SK-N-SH treated with all-trans-retinoic acid at 6 μM for 48 hours (cell line): ENCODE results near the gene KRTAP4-7.
A peak's percentile ranks its signal among the peaks of the same experiment; 100 is the strongest.
"Not testable (repeated sequence)": the region's sequence is repeated elsewhere in the genome, so short reads cannot be mapped to it uniquely, and the experiment has no call there.

Experiments used
- ATAC-seq: fragments of 200-7000 bp; cut with Tn5 transposase; 3 replicates; pipeline ENCODE4 v1.9.1; 2020; ENCODE audit warnings: mild to moderate bottlenecking, moderate library complexity
- ARNTL ChIP-seq: fragments of 450-650 bp; formaldehyde crosslinking; IDR thresholded peaks from 2 replicates; pipeline ENCODE4 v1.5.0; 2020; ENCODE audit warnings: low read depth, mild to moderate bottlenecking, moderate library complexity, borderline replicate concordance
- BACH2 ChIP-seq: fragments of 250-450 bp; sonication (Bioruptor Pico); IDR thresholded peaks from 2 replicates; pipeline ENCODE4 v1.9.0; 2021; ENCODE audit warnings: mild to moderate bottlenecking, borderline replicate concordance
- ESRRG ChIP-seq: fragments of 250-450 bp; sonication (Bioruptor Pico); IDR thresholded peaks from 2 replicates; pipeline ENCODE4 v1.6.1; 2021; ENCODE audit warnings: mild to moderate bottlenecking
- ISL1 ChIP-seq: fragments of 250-450 bp; sonication (Bioruptor Pico); IDR thresholded peaks from 2 replicates; pipeline ENCODE4 v2.1.2; 2022; ENCODE audit warnings: mild to moderate bottlenecking, moderate library complexity
- PPARA ChIP-seq: fragments of 250-450 bp; sonication (Bioruptor Pico); IDR thresholded peaks from 2 replicates; pipeline ENCODE4 v1.5.0; 2020; ENCODE audit warnings: mild to moderate bottlenecking, borderline replicate concordance
- SNAI2 ChIP-seq: fragments of 250-450 bp; sonication (Bioruptor Pico); IDR thresholded peaks from 2 replicates; pipeline ENCODE4 v1.5.0; 2020; ENCODE audit warnings: mild to moderate bottlenecking, moderate library complexity
- TCF4 ChIP-seq: fragments of 250-450 bp; sonication (Bioruptor Pico); IDR thresholded peaks from 2 replicates; pipeline ENCODE4 v1.8.0; 2021; ENCODE audit warnings: mild to moderate bottlenecking, moderate library complexity, borderline replicate concordance
- TOX ChIP-seq: fragments of 250-450 bp; sonication (Bioruptor Pico); IDR thresholded peaks from 2 replicates; pipeline ENCODE4 v1.8.0; 2021; ENCODE audit warnings: mild to moderate bottlenecking, moderate library complexity, borderline replicate concordance
- ZC3H10 ChIP-seq: fragments of 250-450 bp; sonication (Bioruptor Pico); IDR thresholded peaks from 2 replicates; pipeline ENCODE4 v1.5.1; 2021; ENCODE audit warnings: mild to moderate bottlenecking, moderate library complexity
- ZFP3 ChIP-seq: fragments of 250-450 bp; sonication (Bioruptor Pico); IDR thresholded peaks from 2 replicates; pipeline ENCODE4 v1.5.0; 2020; ENCODE audit warnings: mild to moderate bottlenecking, moderate library complexity
- ZNF565 ChIP-seq: fragments of 450-650 bp; formaldehyde crosslinking; conservative IDR thresholded peaks from 2 replicates; pipeline ENCODE4 v1.5.0; 2020; ENCODE audit warnings: low read depth, mild to moderate bottlenecking, moderate library complexity
- ZNF8 ChIP-seq: fragments of 450-650 bp; formaldehyde crosslinking; IDR thresholded peaks from 2 replicates; pipeline ENCODE4 v1.5.0; 2020; ENCODE audit warnings: mild to moderate bottlenecking, moderate library complexity
- TF ChIP-seq, protein P1 (sequence below): fragments of 250-450 bp; sonication (Bioruptor Pico); IDR thresholded peaks from 2 replicates; pipeline ENCODE4 v1.5.0; 2020; ENCODE audit warnings: mild to moderate bottlenecking, moderate library complexity
- TF ChIP-seq, protein P2 (sequence below): fragments of 250-450 bp; sonication (Bioruptor Pico); IDR thresholded peaks from 2 replicates; pipeline ENCODE4 v1.5.1; 2021; ENCODE audit warnings: mild to moderate bottlenecking, moderate library complexity
- TF ChIP-seq, protein P3 (sequence below): fragments of 250-450 bp; sonication (Bioruptor Pico); IDR thresholded peaks from 2 replicates; pipeline ENCODE4 v1.8.0; 2020; ENCODE audit warnings: mild to moderate bottlenecking, moderate library complexity, borderline replicate concordance
- TF ChIP-seq, protein P4 (sequence below): fragments of 250-450 bp; sonication (Bioruptor Pico); IDR thresholded peaks from 2 replicates; pipeline ENCODE4 v1.5.1; 2020; ENCODE audit warnings: low read depth, mild to moderate bottlenecking, moderate library complexity
- TF ChIP-seq, protein P5 (sequence below): fragments of 250-450 bp; sonication (Bioruptor Pico); IDR thresholded peaks from 2 replicates; pipeline ENCODE4 v1.8.0; 2021; ENCODE audit warnings: low read depth, mild to moderate bottlenecking, moderate library complexity, borderline replicate concordance

Gene KRTAP4-7

DNA sequence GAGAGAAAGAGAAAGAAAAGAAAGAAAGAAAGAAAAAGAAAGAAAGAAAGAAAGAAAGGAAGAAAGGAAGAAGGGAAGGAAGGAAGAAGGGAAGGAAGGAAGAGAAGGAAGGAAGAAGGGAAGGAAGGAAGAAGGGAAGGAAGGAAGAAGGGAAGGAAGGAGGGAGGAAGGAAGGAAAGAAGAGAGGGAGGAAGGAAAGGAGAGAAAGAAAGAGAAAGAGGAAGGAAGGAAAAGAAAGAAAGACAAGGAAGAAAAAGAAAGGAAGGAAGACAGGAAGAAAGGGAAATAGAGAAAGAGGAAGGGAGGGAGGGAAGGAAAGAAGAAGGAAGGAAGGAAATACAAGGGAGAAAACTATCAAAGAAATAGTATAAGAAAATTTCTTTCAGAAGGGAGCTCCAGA lies 7.2 kb upstream of the KRTAP4-7 start:
- TF ChIP-seq, protein P1, sequence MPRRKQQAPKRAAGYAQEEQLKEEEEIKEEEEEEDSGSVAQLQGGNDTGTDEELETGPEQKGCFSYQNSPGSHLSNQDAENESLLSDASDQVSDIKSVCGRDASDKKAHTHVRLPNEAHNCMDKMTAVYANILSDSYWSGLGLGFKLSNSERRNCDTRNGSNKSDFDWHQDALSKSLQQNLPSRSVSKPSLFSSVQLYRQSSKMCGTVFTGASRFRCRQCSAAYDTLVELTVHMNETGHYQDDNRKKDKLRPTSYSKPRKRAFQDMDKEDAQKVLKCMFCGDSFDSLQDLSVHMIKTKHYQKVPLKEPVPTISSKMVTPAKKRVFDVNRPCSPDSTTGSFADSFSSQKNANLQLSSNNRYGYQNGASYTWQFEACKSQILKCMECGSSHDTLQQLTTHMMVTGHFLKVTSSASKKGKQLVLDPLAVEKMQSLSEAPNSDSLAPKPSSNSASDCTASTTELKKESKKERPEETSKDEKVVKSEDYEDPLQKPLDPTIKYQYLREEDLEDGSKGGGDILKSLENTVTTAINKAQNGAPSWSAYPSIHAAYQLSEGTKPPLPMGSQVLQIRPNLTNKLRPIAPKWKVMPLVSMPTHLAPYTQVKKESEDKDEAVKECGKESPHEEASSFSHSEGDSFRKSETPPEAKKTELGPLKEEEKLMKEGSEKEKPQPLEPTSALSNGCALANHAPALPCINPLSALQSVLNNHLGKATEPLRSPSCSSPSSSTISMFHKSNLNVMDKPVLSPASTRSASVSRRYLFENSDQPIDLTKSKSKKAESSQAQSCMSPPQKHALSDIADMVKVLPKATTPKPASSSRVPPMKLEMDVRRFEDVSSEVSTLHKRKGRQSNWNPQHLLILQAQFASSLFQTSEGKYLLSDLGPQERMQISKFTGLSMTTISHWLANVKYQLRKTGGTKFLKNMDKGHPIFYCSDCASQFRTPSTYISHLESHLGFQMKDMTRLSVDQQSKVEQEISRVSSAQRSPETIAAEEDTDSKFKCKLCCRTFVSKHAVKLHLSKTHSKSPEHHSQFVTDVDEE (CRISPR knock-in tag): no peak
- ATAC-seq: no peak

DNA sequence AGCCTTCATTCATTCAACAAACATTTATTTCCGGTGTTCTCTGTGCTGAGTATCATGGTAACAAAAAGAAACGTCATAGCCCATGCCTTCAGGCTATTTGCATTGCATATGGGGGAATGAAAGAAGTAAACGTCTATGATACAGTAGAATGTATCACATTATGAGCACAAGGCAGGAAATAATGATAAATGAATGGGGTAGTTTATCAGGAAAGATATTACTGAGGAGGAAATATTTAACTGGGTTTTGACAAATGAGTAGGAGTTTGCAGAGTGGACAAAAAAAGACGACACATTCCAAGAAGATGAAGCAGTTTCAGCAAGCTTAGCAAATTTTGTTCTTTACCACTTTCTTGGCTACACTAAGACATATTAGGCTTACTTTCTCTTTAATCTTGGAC lies 1.3 kb upstream of the KRTAP4-7 start:
- no peak for ATAC-seq
- TF ChIP-seq PPARA (CRISPR knock-in tag): no peak
- TF ChIP-seq ZNF565: no peak
- no peak for TF ChIP-seq BACH2 (CRISPR knock-in tag)
- no peak for TF ChIP-seq ZFP3
- TF ChIP-seq ESRRG (CRISPR knock-in tag): no peak
- no peak for TF ChIP-seq TOX (CRISPR knock-in tag)
- no peak for TF ChIP-seq ARNTL (CRISPR knock-in tag)
- TF ChIP-seq, protein P2, sequence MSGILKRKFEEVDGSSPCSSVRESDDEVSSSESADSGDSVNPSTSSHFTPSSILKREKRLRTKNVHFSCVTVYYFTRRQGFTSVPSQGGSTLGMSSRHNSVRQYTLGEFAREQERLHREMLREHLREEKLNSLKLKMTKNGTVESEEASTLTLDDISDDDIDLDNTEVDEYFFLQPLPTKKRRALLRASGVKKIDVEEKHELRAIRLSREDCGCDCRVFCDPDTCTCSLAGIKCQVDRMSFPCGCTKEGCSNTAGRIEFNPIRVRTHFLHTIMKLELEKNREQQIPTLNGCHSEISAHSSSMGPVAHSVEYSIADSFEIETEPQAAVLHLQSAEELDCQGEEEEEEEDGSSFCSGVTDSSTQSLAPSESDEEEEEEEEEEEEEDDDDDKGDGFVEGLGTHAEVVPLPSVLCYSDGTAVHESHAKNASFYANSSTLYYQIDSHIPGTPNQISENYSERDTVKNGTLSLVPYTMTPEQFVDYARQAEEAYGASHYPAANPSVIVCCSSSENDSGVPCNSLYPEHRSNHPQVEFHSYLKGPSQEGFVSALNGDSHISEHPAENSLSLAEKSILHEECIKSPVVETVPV (CRISPR knock-in tag): no peak

DNA sequence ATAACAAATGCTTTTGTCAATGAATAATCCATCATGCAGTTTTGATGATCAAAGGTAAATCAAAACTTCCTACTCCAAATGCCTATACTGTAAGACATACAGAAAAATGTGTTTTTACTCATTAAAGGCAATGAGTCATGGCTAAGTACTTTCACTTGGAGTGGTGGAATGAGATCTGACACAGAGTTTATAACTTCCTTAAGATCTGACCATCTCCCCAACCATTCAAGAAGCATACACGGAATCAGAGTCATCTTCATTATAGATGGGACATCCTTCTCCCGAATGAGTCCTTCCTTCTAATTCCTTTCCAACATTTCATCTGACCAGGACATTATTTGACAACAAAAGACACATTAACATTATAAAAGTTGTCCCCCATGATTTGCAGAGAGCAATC lies 523 bp upstream of the KRTAP4-7 start:
- ATAC-seq: peak; percentile 83

DNA sequence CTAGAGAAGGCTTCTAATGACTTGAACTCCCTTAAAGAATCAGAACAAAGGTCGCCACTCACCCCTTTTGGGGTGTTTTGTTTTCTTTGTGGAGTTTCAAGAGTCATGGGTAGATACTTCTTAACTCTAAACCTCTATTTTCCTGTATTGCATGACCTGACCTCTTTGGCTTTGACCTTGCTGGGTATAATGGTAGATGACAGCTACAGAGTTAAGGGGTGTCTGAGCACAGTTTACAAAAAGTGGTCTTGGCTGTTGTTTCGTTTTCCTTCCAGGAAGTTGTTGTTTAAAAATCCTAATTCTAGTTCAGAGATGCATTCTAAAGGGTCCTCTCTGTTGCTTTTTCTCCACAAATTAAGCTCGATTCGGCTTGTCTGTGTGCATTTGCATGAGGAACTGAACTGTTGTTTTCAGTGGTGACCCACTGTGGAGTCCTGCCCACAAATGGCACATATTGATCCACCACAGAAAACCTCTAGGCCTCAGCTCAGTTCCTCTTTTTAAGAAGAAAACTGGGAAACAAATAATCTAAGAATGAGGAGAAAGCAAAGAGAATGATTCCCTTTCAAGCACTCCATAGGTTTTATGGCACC lies 4.9 kb downstream of the KRTAP4-7 start:
- ATAC-seq: not testable (repeated sequence)

DNA sequence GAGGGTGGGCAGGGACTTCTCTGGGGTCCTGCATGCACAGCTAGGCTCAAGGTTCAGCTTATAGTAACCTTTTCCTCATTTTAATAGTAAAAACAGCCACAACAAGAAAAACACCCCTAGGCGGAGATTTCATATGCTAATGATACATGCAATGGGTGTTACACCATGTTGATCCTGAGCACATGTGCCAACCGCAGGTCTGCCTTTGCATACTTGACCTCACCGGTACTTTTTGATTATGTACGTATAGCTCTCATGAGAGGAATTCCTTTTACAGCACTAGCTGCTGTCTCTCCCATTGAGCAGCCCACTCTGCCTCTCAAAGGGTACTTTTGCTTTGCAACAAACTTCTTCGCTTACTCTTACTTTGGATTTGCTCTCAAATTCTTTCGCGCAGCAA lies 12.1 kb downstream of the KRTAP4-7 start:
- TF ChIP-seq, protein P3, sequence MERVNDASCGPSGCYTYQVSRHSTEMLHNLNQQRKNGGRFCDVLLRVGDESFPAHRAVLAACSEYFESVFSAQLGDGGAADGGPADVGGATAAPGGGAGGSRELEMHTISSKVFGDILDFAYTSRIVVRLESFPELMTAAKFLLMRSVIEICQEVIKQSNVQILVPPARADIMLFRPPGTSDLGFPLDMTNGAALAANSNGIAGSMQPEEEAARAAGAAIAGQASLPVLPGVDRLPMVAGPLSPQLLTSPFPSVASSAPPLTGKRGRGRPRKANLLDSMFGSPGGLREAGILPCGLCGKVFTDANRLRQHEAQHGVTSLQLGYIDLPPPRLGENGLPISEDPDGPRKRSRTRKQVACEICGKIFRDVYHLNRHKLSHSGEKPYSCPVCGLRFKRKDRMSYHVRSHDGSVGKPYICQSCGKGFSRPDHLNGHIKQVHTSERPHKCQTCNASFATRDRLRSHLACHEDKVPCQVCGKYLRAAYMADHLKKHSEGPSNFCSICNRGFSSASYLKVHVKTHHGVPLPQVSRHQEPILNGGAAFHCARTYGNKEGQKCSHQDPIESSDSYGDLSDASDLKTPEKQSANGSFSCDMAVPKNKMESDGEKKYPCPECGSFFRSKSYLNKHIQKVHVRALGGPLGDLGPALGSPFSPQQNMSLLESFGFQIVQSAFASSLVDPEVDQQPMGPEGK (CRISPR knock-in tag): no peak
- TF ChIP-seq ZFP3 (no peak), ISL1 (CRISPR knock-in tag) (no peak), ZNF8 (no peak), TCF4 (CRISPR knock-in tag) (no peak), SNAI2 (CRISPR knock-in tag) (no peak), PPARA (CRISPR knock-in tag) (no peak), ZNF565 (no peak), TOX (CRISPR knock-in tag) (no peak), ESRRG (CRISPR knock-in tag) (no peak), ZC3H10 (no peak)
- TF ChIP-seq, protein P4, sequence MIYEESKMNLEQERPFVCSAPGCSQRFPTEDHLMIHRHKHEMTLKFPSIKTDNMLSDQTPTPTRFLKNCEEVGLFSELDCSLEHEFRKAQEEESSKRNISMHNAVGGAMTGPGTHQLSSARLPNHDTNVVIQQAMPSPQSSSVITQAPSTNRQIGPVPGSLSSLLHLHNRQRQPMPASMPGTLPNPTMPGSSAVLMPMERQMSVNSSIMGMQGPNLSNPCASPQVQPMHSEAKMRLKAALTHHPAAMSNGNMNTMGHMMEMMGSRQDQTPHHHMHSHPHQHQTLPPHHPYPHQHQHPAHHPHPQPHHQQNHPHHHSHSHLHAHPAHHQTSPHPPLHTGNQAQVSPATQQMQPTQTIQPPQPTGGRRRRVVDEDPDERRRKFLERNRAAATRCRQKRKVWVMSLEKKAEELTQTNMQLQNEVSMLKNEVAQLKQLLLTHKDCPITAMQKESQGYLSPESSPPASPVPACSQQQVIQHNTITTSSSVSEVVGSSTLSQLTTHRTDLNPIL (CRISPR knock-in tag): no peak
- TF ChIP-seq, protein P5, sequence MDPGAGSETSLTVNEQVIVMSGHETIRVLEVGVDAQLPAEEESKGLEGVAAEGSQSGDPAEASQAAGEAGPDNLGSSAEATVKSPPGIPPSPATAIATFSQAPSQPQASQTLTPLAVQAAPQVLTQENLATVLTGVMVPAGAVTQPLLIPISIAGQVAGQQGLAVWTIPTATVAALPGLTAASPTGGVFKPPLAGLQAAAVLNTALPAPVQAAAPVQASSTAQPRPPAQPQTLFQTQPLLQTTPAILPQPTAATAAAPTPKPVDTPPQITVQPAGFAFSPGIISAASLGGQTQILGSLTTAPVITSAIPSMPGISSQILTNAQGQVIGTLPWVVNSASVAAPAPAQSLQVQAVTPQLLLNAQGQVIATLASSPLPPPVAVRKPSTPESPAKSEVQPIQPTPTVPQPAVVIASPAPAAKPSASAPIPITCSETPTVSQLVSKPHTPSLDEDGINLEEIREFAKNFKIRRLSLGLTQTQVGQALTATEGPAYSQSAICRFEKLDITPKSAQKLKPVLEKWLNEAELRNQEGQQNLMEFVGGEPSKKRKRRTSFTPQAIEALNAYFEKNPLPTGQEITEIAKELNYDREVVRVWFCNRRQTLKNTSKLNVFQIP: no peak
- no peak for ATAC-seq
